ENCODE measurements around the gene IFNGR1. TPM values are rescaled to one million over a fixed set of nuclear protein-coding genes. Genes with fewer than 3 reads are reported as not detected.

IFNGR1 gene
- total RNA-seq, 1 donor from 2014 or later, result 38.3 TPM

GRCh38 chr6:137149035-137149393 is 70.2 kb downstream of the IFNGR1 start:
- Histone ChIP-seq H3K9ac (ENCODE audit: low read length) (no peak overlapping the region), H3K4me2 (ENCODE audit: low read length) (no peak overlapping the region), H3K36me3 (ENCODE audit: insufficient read depth, low read length) (no peaks in the 10 kb centered on the region), H3K79me2 (ENCODE audit: insufficient read depth, low read length) (no peaks in the 10 kb centered on the region), H3K27me3 (ENCODE audit: insufficient read depth, low read length) (no peaks in the 10 kb centered on the region), H2AFZ (ENCODE audit: low read depth, low read length) (no peak overlapping the region), H3K4me1 (ENCODE audit: insufficient read depth, low read length) (no peaks in the 10 kb centered on the region), H3K9me3 (ENCODE audit: insufficient read depth, low read depth, low read length) (no peaks in the 10 kb centered on the region), H4K20me1 (ENCODE audit: insufficient read depth, low read length) (no peaks in the 10 kb centered on the region), H3K27ac (ENCODE audit: low read depth, low read length) (no peak overlapping the region), H3K4me3 (ENCODE audit: insufficient read depth, low read depth, low read length) (no peak overlapping the region)
- Mint-ChIP-seq H3K4me1 (ENCODE audit: low read depth, unreplicated experiment) (peaks cover 10% of the 10 kb centered on the region), H3K27me3 (ENCODE audit: low read depth, unreplicated experiment) (no peaks in the 10 kb centered on the region), H3K4me3 (ENCODE audit: unreplicated experiment) (no peak overlapping the region), H3K9me3 (ENCODE audit: unreplicated experiment) (no peaks in the 10 kb centered on the region), H3K36me3 (ENCODE audit: low read depth, unreplicated experiment) (no peaks in the 10 kb centered on the region), H3K27ac (ENCODE audit: unreplicated experiment) (no peak overlapping the region)
- DNase-seq (ENCODE audit: low read depth) (no peak), FAIRE-seq (no peak)
- TF ChIP-seq CTCF (IDR thresholded peaks at IDR 0.05; ENCODE audit: insufficient read depth, low read depth, low read length) (no peak), EZH2 (IDR thresholded peaks at IDR 0.05; ENCODE audit: insufficient read depth, low read length) (no peak)

- H3K4me2 ChIP-seq (ENCODE audit: low read length), result no peak overlapping the region
- H3K4me1 Mint-ChIP-seq (ENCODE audit: low read depth, unreplicated experiment), result peaks cover 10% of the 10 kb centered on the region
- no peak overlapping the region for H3K27ac Mint-ChIP-seq (ENCODE audit: unreplicated experiment)
- no peaks in the 10 kb centered on the region for H3K9me3 Mint-ChIP-seq (ENCODE audit: unreplicated experiment)
- no peak overlapping the region for H3K4me3 Mint-ChIP-seq (ENCODE audit: unreplicated experiment)
- H3K27ac ChIP-seq (ENCODE audit: low read depth, low read length), result no peak overlapping the region
- no peaks in the 10 kb centered on the region for H4K20me1 ChIP-seq (ENCODE audit: insufficient read depth, low read length)
- H3K27me3 ChIP-seq (ENCODE audit: insufficient read depth, low read length), result no peaks in the 10 kb centered on the region
- H3K36me3 Mint-ChIP-seq (ENCODE audit: low read depth, unreplicated experiment), result no peaks in the 10 kb centered on the region
- FAIRE-seq, result no peak
- no peaks in the 10 kb centered on the region for H3K36me3 ChIP-seq (ENCODE audit: insufficient read depth, low read length)
- no peak overlapping the region for H3K9ac ChIP-seq (ENCODE audit: low read length)
- no peaks in the 10 kb centered on the region for H3K4me1 ChIP-seq (ENCODE audit: insufficient read depth, low read length)
- H3K27me3 Mint-ChIP-seq (ENCODE audit: low read depth, unreplicated experiment), result no peaks in the 10 kb centered on the region
- no peak for DNase-seq (ENCODE audit: low read depth)
- H2AFZ ChIP-seq (ENCODE audit: low read depth, low read length), result no peak overlapping the region
- H3K4me3 ChIP-seq (ENCODE audit: insufficient read depth, low read depth, low read length), result no peak overlapping the region
- TF ChIP-seq CTCF (IDR thresholded peaks at IDR 0.05; ENCODE audit: insufficient read depth, low read depth, low read length) (no peak), EZH2 (IDR thresholded peaks at IDR 0.05; ENCODE audit: insufficient read depth, low read length) (no peak)
- H3K79me2 ChIP-seq (ENCODE audit: insufficient read depth, low read length), result no peaks in the 10 kb centered on the region
- no peaks in the 10 kb centered on the region for H3K9me3 ChIP-seq (ENCODE audit: insufficient read depth, low read depth, low read length)
Observed at GRCh38 chr6:137148306-137149034, 70.7 kb downstream of the IFNGR1 start.

Other genes with a start within 250 kb of the IFNGR1 start
- gene IL20RA, start 174.4 kb downstream of the IFNGR1 start, total RNA-seq, result 0.07 and 0.17 TPM in 2 replicates
- gene IL22RA2, start 45.7 kb downstream of the IFNGR1 start, total RNA-seq, result not detected in 2 replicates